Urinary bladder (tissue), 4 donors: Measurements from ENCODE around the gene BRINP1. TPM values are rescaled to one million over a fixed set of nuclear protein-coding genes. Genes with fewer than 3 reads are reported as not detected.
"Not testable (repeated sequence)": the region's sequence is repeated elsewhere in the genome, so short reads cannot be mapped to it uniquely, and the experiment has no call there.

Source experiments
- DNase-seq: peaks from one replicate; pipeline ENCODE4 v3.0.0-alpha.2; 2015; ENCODE audit errors: extremely low spot score
- H3K27ac ChIP-seq: one replicate; pipeline ENCODE4 v1.5.1; 2013; ENCODE audit warnings: low read depth, mild to moderate bottlenecking, moderate library complexity
- H3K36me3 ChIP-seq: one replicate; pipeline ENCODE4 v1.6.1; 2013; ENCODE audit warnings: mild to moderate bottlenecking, moderate library complexity; ENCODE audit not compliant: insufficient read depth
- H3K4me1 ChIP-seq: one replicate; pipeline ENCODE4 v1.6.1; 2013; ENCODE audit warnings: mild to moderate bottlenecking, moderate library complexity; ENCODE audit not compliant: insufficient read depth
- H3K4me3 ChIP-seq: one replicate; pipeline ENCODE4 v1.5.1; 2013; ENCODE audit warnings: low read depth, low read length
- WGBS: extraction: QIAGEN DNeasy Blood & Tissue Kit; methylation state at CpG from one replicate; pipeline ENCODE4 v1.1.7; 2013; 5-methylcytosine and 5-hydroxymethylcytosine counted together
- polyA plus RNA-seq: library from polyadenylated mRNA; stranded (reverse); fragments of 200-250 nt; gene quantifications from one replicate; pipeline ENCODE4 v1.2.3, GENCODE V29; 2013
- total RNA-seq: library from RNA; depleted of rRNA; stranded (reverse); fragments of >200 nt; gene quantifications from one replicate; pipeline ENCODE4 v1.2.3, GENCODE V29; 2014
- donor health status: healthy with polysubstance abuse.
- donor health status: healthy.

BRINP1 gene
- total and polyA plus RNA-seq, 2 donors = 0.23 to 0.58 TPM

- Histone ChIP-seq H3K27ac (no peak overlapping the region), H3K4me3 (no peak overlapping the region), H3K36me3 (no peaks in the 10 kb centered on the region), H3K4me1 (no peaks in the 10 kb centered on the region)
- DNase-seq = no peak
- 80% methylated on average over 3 of the region's 3 CpGs for WGBS
These were observed 188.3 kb downstream of the BRINP1 start for GRCh38 chr9:119180897-119181296.

- H3K27ac ChIP-seq = no peak overlapping the region
- no peak overlapping the region for H3K4me3 ChIP-seq
- H3K36me3 ChIP-seq = no peaks in the 10 kb centered on the region
- no peaks in the 10 kb centered on the region for H3K4me1 ChIP-seq
- no peak for DNase-seq
- 66% methylated on average over 3 of the region's 3 CpGs for WGBS
These were observed 189.5 kb downstream of the BRINP1 start for GRCh38 chr9:119179701-119180100.

- DNase-seq = no peak
- H3K27ac ChIP-seq = no peak overlapping the region
- H3K36me3 ChIP-seq = no peaks in the 10 kb centered on the region
- WGBS = 78% methylated on average over 9 of the region's 9 CpGs
- no peak overlapping the region for H3K4me3 ChIP-seq
- H3K4me1 ChIP-seq = no peaks in the 10 kb centered on the region
These were observed 192.0 kb downstream of the BRINP1 start for GRCh38 chr9:119177196-119177595.

DNA sequence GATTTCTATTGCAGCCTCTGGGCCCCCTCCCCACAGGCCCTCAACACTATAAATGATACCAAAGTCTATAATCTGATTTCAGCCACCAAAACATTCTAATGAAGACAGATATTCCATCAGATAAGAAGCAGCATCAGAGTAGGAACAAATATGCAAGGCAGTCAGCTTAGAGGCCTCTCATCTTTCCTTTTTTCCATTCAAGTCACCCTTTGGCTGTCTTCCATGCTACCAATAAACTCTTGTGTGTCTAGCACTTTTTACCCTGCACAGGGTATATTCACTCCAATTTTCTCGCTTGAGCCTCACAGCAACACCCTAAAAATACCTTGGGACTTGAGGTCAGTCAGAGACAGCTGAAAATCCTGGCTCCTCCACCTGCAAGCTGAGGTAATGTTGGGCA, 193.7 kb downstream of the BRINP1 start:
- H3K27ac ChIP-seq = no peak overlapping the region
- no peak for DNase-seq
- no peaks in the 10 kb centered on the region for H3K36me3 ChIP-seq
- H3K4me3 ChIP-seq = no peak overlapping the region
- H3K4me1 ChIP-seq = no peaks in the 10 kb centered on the region
- WGBS = 62% methylated on average over 1 of the region's 1 CpG

GRCh38 chr9:119169222-119169621, 200.0 kb downstream of the BRINP1 start:
- DNase-seq, H3K4me3 ChIP-seq, H3K4me1 ChIP-seq, H3K36me3 ChIP-seq, H3K27ac ChIP-seq: not testable (repeated sequence)
- WGBS = 28% methylated on average over 27 of the region's 27 CpGs

GRCh38 chr9:119167876-119168275, 201.4 kb downstream of the BRINP1 start:
- no peak for DNase-seq
- 97% methylated on average over 16 of the region's 16 CpGs for WGBS
- no peak overlapping the region for H3K4me3 ChIP-seq

GRCh38 chr9:119167267-119167666, 202.0 kb downstream of the BRINP1 start:
- H3K4me3 ChIP-seq = no peak overlapping the region
- H3K27ac ChIP-seq = no peak overlapping the region
- DNase-seq = no peak
- WGBS = 95% methylated on average over 21 of the region's 21 CpGs
- no peaks in the 10 kb centered on the region for H3K4me1 ChIP-seq
- no peaks in the 10 kb centered on the region for H3K36me3 ChIP-seq

More at GRCh38 chr9:119167876-119168275, 201.4 kb downstream of the BRINP1 start:
- Histone ChIP-seq H3K27ac (no peak overlapping the region), H3K4me1 (no peaks in the 10 kb centered on the region), H3K36me3 (no peaks in the 10 kb centered on the region)

- DNase-seq = no peak
- Histone ChIP-seq H3K4me1 (no peaks in the 10 kb centered on the region), H3K27ac (no peak overlapping the region), H3K4me3 (no peak overlapping the region), H3K36me3 (no peaks in the 10 kb centered on the region)
These were observed 203.1 kb downstream of the BRINP1 start for GRCh38 chr9:119166096-119166495.

DNA sequence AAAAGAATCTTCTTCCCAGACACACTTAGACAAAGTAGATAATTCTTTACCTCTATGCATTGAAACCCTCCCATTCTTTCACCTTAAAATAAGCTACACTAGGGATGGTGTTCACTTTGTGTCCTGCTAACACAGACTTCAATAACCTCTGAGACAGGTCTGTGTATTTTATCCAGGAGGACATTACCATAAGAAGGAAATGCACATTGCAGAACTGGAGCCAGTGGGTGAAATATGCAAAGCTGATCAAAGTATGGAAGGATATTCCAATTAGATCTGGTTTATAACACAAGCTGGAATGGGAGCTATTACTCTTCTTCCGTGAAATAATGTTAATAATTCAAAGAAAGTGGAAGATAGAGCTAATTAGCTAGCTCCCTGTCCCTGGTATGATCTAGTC, 204.1 kb downstream of the BRINP1 start:
- Histone ChIP-seq H3K36me3 (no peaks in the 10 kb centered on the region), H3K4me3 (no peak overlapping the region), H3K4me1 (no peaks in the 10 kb centered on the region), H3K27ac (no peak overlapping the region)
- WGBS = 71% methylated on average over 1 of the region's 1 CpG
- DNase-seq = no peak

- Histone ChIP-seq H3K4me3 (no peak overlapping the region), H3K4me1 (no peaks in the 10 kb centered on the region), H3K27ac (no peak overlapping the region), H3K36me3 (no peaks in the 10 kb centered on the region)
- no peak for DNase-seq
These were observed 204.5 kb downstream of the BRINP1 start for GRCh38 chr9:119164716-119165115.

- Histone ChIP-seq H3K36me3 (no peaks in the 10 kb centered on the region), H3K4me1 (no peaks in the 10 kb centered on the region), H3K4me3 (no peak overlapping the region), H3K27ac (no peak overlapping the region)
- DNase-seq = no peak
These were observed 208.7 kb downstream of the BRINP1 start for GRCh38 chr9:119160551-119160950.

DNA sequence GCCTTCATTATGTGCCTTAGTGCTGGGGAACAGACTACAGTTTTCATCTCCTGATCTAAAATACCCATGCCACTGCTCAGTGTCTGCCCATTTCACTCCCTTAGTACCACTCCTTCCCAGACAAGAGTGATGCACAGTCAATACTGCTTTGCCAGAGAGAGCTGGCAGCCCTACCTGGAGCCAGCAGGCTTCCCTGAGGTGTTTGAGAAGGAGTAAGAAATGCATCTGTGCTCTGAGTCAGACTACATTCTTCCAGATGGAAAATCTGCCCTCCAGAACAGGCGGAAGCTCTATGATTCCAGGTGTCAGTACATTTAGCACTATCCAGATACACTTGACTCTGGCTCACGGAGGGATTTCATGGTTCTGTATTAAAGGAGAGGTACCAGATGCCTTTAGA, 209.8 kb downstream of the BRINP1 start:
- H3K4me1 ChIP-seq = no peaks in the 10 kb centered on the region
- no peak for DNase-seq
- H3K27ac ChIP-seq = no peak overlapping the region
- WGBS = 73% methylated on average over 2 of the region's 2 CpGs
- no peak overlapping the region for H3K4me3 ChIP-seq
- no peaks in the 10 kb centered on the region for H3K36me3 ChIP-seq

DNA sequence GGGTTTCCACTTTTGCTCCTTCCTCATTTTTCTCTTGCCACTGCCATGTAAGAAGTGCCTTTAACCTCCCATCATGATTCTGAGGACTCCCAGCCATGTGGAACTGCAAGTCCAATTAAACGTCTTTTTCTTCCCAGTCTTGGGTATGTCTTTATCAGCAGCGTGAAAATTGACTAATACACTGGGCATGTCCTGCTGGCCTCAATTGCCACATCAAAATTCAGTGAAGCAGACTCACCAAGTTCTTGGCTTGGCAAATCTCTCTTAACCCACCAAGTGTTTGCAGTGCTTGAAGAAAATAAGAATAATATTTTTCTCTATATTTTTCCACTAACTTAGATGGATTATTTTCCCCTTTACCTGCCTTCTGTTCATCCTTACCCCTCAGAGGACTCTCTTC, 212.0 kb downstream of the BRINP1 start:
- no peak overlapping the region for H3K27ac ChIP-seq
- no peaks in the 10 kb centered on the region for H3K36me3 ChIP-seq
- H3K4me3 ChIP-seq = no peak overlapping the region
- no peaks in the 10 kb centered on the region for H3K4me1 ChIP-seq
- WGBS = 69% methylated on average over 2 of the region's 2 CpGs
- no peak for DNase-seq

DNA sequence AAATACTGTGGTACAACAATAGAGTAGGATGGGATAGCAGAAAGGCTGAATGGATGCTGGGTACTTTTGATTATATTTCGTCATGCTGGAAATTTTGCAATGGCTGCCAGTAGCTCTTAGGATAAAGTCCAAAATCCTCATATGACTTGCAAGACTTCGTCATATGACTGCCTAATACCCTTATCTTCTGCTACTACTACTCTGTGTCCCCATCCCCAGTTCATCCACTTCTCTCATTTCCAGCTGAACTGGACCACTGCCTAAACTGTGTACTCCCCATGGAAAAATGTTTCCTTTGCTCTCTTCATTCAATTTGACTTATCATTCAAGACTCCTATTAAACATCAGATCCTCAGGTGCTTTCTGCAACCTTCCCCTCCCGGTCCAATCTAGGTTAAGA, 212.9 kb downstream of the BRINP1 start:
- H3K4me3 ChIP-seq = no peak overlapping the region
- H3K27ac ChIP-seq = no peak overlapping the region
- no peaks in the 10 kb centered on the region for H3K36me3 ChIP-seq
- no peaks in the 10 kb centered on the region for H3K4me1 ChIP-seq
- 64% methylated on average over 3 of the region's 3 CpGs for WGBS
- no peak for DNase-seq

- no peak for DNase-seq
- H3K4me3 ChIP-seq = no peak overlapping the region
- WGBS = 70% methylated on average over 2 of the region's 2 CpGs
- H3K27ac ChIP-seq = no peak overlapping the region
- no peaks in the 10 kb centered on the region for H3K36me3 ChIP-seq
- no peaks in the 10 kb centered on the region for H3K4me1 ChIP-seq
These were observed 214.7 kb downstream of the BRINP1 start for GRCh38 chr9:119154527-119154926.
